ENCODE data around the gene CSTF3.
"Not testable (repeated sequence)": the region's sequence is repeated elsewhere in the genome, so short reads cannot be mapped to it uniquely, and the experiment has no call there.

The CSTF3 gene

DNA sequence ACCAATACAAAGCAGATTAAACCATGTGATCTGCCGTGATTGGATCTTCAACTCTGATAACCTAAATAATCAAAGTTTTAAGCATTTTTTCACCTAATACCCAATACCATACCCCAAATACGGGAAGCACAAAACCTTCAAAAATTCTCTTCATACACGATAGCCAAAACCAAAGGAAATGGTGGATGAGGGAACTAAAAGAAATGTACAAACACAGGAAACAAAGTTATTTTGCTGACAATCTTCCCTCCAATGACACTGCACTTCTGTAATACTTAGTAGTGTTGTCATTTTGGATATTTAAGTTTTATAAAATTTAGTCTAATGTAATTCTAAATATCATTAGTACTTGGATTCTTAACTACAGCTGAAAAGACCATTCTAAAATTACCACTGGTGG, 27.0 kb downstream of the CSTF3 start:
- no peaks in the 10 kb centered on the region for H3K27me3 Mint-ChIP-seq
- peaks cover 15% of the 10 kb centered on the region for H3K4me1 Mint-ChIP-seq
- no peak overlapping the region for H3K4me3 Mint-ChIP-seq
- H3K36me3 Mint-ChIP-seq, result no peaks in the 10 kb centered on the region
- no peaks in the 10 kb centered on the region for H3K9me3 Mint-ChIP-seq
- H3K27ac Mint-ChIP-seq, result no peak overlapping the region

GRCh38 chr11:33133761-33134160, 27.5 kb downstream of the CSTF3 start:
- H3K27ac Mint-ChIP-seq, result no peak overlapping the region
- peaks cover 17% of the 10 kb centered on the region for H3K4me1 Mint-ChIP-seq
- H3K4me3 Mint-ChIP-seq, result no peak overlapping the region
- no peaks in the 10 kb centered on the region for H3K27me3 Mint-ChIP-seq
- H3K36me3 Mint-ChIP-seq, result no peaks in the 10 kb centered on the region
- no peaks in the 10 kb centered on the region for H3K9me3 Mint-ChIP-seq

- Mint-ChIP-seq H3K9me3 (no peaks in the 10 kb centered on the region), H3K27ac (no peak overlapping the region), H3K27me3 (no peaks in the 10 kb centered on the region), H3K4me3 (no peak overlapping the region), H3K36me3 (no peaks in the 10 kb centered on the region), H3K4me1 (peaks cover 21% of the 10 kb centered on the region)
Measured at GRCh38 chr11:33132510-33132909, 28.8 kb downstream of the CSTF3 start.

GRCh38 chr11:33128739-33129138, 32.5 kb downstream of the CSTF3 start:
- Mint-ChIP-seq H3K4me1 (peaks cover 32% of the 10 kb centered on the region), H3K36me3 (peaks cover 13% of the 10 kb centered on the region), H3K27ac (peak overlapping the region; percentile 57), H3K4me3 (no peak overlapping the region), H3K27me3 (no peaks in the 10 kb centered on the region), H3K9me3 (no peaks in the 10 kb centered on the region)

DNA sequence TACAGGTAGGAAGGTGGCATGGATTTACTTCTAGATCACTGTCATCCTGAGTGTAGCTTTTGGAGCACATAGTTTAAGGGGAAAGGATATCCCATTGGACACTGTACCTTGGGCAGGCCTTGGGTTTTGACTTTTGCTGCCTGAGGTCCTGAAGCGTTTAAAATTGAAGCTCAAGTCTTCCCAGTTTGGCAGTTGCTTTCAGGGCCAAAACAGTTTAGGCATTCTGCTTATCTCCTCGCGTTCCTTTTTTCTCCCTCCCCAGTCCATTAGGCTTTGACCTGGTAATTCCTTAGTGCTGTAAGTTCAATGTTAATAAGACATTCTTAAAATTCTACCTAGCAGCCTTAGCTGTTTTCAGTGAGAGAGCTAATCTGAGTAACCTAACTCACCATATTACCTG, 35.7 kb downstream of the CSTF3 start:
- Mint-ChIP-seq H3K9me3 (no peaks in the 10 kb centered on the region), H3K36me3 (peaks cover 13% of the 10 kb centered on the region), H3K4me3 (no peak overlapping the region), H3K27me3 (no peaks in the 10 kb centered on the region), H3K4me1 (peaks cover 32% of the 10 kb centered on the region), H3K27ac (peak overlapping the region; percentile 65)

DNA sequence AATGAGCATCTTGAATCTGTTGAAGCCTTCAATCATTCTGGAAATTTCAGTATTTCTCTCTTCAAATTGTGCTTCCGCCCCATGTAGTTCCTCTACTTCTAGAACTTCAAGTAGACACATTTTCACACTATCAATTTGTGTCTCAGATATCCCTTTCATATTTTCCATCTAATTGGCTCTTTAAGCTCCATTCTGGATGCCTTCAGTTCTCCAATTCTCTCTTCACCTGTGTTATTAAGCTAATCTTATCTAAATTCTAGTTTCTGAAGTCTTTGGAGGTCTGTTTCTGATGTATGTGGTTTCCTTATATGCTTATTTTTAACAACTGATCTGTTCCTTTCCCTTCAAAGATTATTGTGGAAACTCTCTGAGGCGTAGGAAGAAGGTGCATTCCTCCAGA, 36.3 kb downstream of the CSTF3 start:
- no peaks in the 10 kb centered on the region for H3K9me3 Mint-ChIP-seq
- H3K27me3 Mint-ChIP-seq, result no peaks in the 10 kb centered on the region
- peaks cover 13% of the 10 kb centered on the region for H3K36me3 Mint-ChIP-seq
- peak overlapping the region; percentile 30 for H3K27ac Mint-ChIP-seq
- no peak overlapping the region for H3K4me3 Mint-ChIP-seq
- peaks cover 32% of the 10 kb centered on the region for H3K4me1 Mint-ChIP-seq

GRCh38 chr11:33122696-33123095, 38.6 kb downstream of the CSTF3 start:
- not testable (repeated sequence) for H3K4me3 Mint-ChIP-seq, H3K27ac Mint-ChIP-seq, H3K27me3 Mint-ChIP-seq, H3K9me3 Mint-ChIP-seq
- Mint-ChIP-seq H3K4me1 (peaks cover 20% of the 10 kb centered on the region), H3K36me3 (peaks cover 13% of the 10 kb centered on the region)

- no peaks in the 10 kb centered on the region for H3K27me3 Mint-ChIP-seq
- H3K36me3 Mint-ChIP-seq, result peaks cover 1% of the 10 kb centered on the region
Measured at GRCh38 chr11:33116535-33116934, 44.7 kb downstream of the CSTF3 start.

GRCh38 chr11:33110083-33110482, 51.2 kb downstream of the CSTF3 start:
- Mint-ChIP-seq H3K9me3 (no peaks in the 10 kb centered on the region), H3K27ac (no peak overlapping the region), H3K36me3 (peaks cover 6% of the 10 kb centered on the region), H3K27me3 (no peaks in the 10 kb centered on the region), H3K4me3 (no peak overlapping the region), H3K4me1 (no peaks in the 10 kb centered on the region)

More at GRCh38 chr11:33116535-33116934, 44.7 kb downstream of the CSTF3 start:
- no peak overlapping the region for H3K4me3 Mint-ChIP-seq
- no peak overlapping the region for H3K27ac Mint-ChIP-seq
- H3K9me3 Mint-ChIP-seq, result no peaks in the 10 kb centered on the region
- no peaks in the 10 kb centered on the region for H3K4me1 Mint-ChIP-seq

- no peak overlapping the region for H3K27ac Mint-ChIP-seq
Measured at GRCh38 chr11:33109294-33109895, 51.9 kb downstream of the CSTF3 start.

DNA sequence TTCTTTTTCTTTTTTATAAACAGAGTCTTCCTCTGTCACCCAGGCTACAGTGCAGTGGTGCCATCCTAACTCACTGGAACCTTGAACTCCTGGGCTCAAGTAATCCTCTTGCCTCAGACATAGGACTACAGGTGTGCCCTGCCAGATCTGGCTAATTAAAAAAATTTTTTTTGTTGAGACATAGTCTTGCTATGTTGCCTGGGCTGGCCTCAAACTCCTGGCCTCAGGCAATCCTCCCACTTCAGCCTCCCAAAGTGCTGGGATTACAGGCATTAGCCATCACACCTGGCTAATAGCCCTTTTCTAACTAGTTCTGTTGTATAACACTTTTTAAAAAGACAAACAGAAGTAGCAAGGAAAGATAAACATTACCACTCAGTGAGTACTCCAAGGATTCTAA, 57.4 kb downstream of the CSTF3 start:
- H3K36me3 Mint-ChIP-seq, result peaks cover 29% of the 10 kb centered on the region
- H3K27me3 Mint-ChIP-seq, result no peaks in the 10 kb centered on the region
- no peak overlapping the region for H3K27ac Mint-ChIP-seq
- no peaks in the 10 kb centered on the region for H3K9me3 Mint-ChIP-seq
- no peak overlapping the region for H3K4me3 Mint-ChIP-seq
- H3K4me1 Mint-ChIP-seq, result no peaks in the 10 kb centered on the region

More at GRCh38 chr11:33109294-33109895, 51.9 kb downstream of the CSTF3 start:
- Mint-ChIP-seq H3K4me1 (no peaks in the 10 kb centered on the region), H3K27me3 (no peaks in the 10 kb centered on the region), H3K4me3 (no peak overlapping the region), H3K36me3 (peaks cover 9% of the 10 kb centered on the region), H3K9me3 (no peaks in the 10 kb centered on the region)

- no peak overlapping the region for H3K27ac Mint-ChIP-seq
- no peaks in the 10 kb centered on the region for H3K27me3 Mint-ChIP-seq
- no peaks in the 10 kb centered on the region for H3K4me1 Mint-ChIP-seq
- H3K9me3 Mint-ChIP-seq, result no peaks in the 10 kb centered on the region
- H3K4me3 Mint-ChIP-seq, result no peak overlapping the region
- peaks cover 30% of the 10 kb centered on the region for H3K36me3 Mint-ChIP-seq
Measured at GRCh38 chr11:33094157-33094556, 67.1 kb downstream of the CSTF3 start.

- Mint-ChIP-seq H3K4me3 (no peak overlapping the region), H3K4me1 (no peaks in the 10 kb centered on the region), H3K27ac (no peak overlapping the region), H3K27me3 (no peaks in the 10 kb centered on the region), H3K9me3 (no peaks in the 10 kb centered on the region), H3K36me3 (peaks cover 21% of the 10 kb centered on the region)
Measured at GRCh38 chr11:33089776-33090175, 71.5 kb downstream of the CSTF3 start.

DNA sequence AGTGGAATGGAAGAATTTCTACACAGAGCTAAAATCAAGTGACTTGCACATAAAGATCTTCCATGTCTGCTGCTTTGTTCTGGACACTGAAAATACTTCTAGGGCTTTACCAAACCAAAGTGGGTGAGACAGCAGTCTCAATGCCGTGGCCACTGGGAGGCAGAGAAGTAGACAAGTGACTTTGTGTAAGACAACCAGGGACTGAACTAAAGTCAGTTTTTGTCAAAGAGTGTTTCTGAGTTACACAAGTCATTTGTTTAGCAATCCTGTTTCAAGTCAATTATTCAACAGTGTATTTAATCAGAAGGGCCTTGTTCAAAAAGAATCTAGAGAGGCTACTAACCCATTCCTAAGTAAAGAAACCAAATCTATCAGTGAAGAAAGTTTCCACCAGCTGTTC, 75.3 kb downstream of the CSTF3 start:
- no peak overlapping the region for H3K4me3 Mint-ChIP-seq
- no peak overlapping the region for H3K27ac Mint-ChIP-seq
- no peaks in the 10 kb centered on the region for H3K4me1 Mint-ChIP-seq
- H3K36me3 Mint-ChIP-seq, result peaks cover 21% of the 10 kb centered on the region
- H3K9me3 Mint-ChIP-seq, result no peaks in the 10 kb centered on the region
- no peaks in the 10 kb centered on the region for H3K27me3 Mint-ChIP-seq

DNA sequence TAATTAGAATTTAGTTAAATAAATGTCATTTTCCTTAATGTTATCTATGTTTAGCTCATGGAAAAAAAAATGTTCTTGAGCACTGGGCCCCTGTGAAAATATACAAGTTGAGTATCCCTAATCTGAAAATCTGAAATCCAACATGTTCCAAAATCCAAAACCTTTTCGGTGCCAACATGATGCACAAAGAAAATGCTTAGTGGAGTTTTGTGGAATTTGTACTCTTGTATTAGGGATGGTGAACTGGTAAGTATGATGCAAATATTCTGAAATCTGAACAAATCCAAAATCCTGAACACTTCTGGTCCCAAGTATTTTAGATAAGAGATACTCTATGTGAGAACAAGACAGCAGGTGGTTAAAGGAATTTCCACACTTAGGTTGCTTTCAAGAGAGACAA, 77.4 kb downstream of the CSTF3 start:
- H3K4me1 Mint-ChIP-seq, result no peaks in the 10 kb centered on the region
- no peak overlapping the region for H3K4me3 Mint-ChIP-seq
- peaks cover 12% of the 10 kb centered on the region for H3K36me3 Mint-ChIP-seq
- H3K9me3 Mint-ChIP-seq, result no peaks in the 10 kb centered on the region
- H3K27ac Mint-ChIP-seq, result no peak overlapping the region
- no peaks in the 10 kb centered on the region for H3K27me3 Mint-ChIP-seq

GRCh38 chr11:33072465-33072864, 88.8 kb downstream of the CSTF3 start:
- Mint-ChIP-seq H3K27me3 (no peaks in the 10 kb centered on the region), H3K27ac (no peak overlapping the region), H3K4me3 (no peak overlapping the region), H3K4me1 (no peaks in the 10 kb centered on the region), H3K9me3 (no peaks in the 10 kb centered on the region), H3K36me3 (peaks cover 22% of the 10 kb centered on the region)

All from activated naive CD4-positive, alpha-beta T cell treated with anti-CD3 and anti-CD28 coated beads, Interleukin-2, amount 50 U/mL, for 24 hours (primary cell).